H9 (cell line): ENCODE results near the gene MAPKAP1. TPM values are rescaled to one million over a fixed set of nuclear protein-coding genes. Genes with fewer than 3 reads are reported as not detected.
A peak's percentile ranks its signal among the peaks of the same experiment; 100 is the strongest.

ENCODE experiments used
- DNase-seq: peaks from one replicate; pipeline ENCODE4 v3.0.0-alpha.2; 2017
- H2AFZ ChIP-seq: one replicate; pipeline ENCODE4 v1.6.1; 2013; ENCODE audit warnings: mild to moderate bottlenecking, low read length, control low read depth, moderate library complexity
- H2AK5ac ChIP-seq: 2 replicates; pipeline ENCODE4 v1.6.1; 2013; ENCODE audit warnings: low read length, control low read depth, mixed read lengths; ENCODE audit not compliant: insufficient read length
- H2BK120ac ChIP-seq: one replicate; pipeline ENCODE4 v1.6.1; 2013; ENCODE audit warnings: low read depth, mild to moderate bottlenecking, low read length, control low read depth, inconsistent platforms; ENCODE audit not compliant: poor library complexity, severe bottlenecking
- H2BK12ac ChIP-seq: 2 replicates; pipeline ENCODE4 v1.6.1; 2013; ENCODE audit warnings: low read length, control low read depth, mixed read lengths, low read depth; ENCODE audit not compliant: insufficient read length
- H2BK15ac ChIP-seq: 2 replicates; pipeline ENCODE4 v1.6.1; 2013; ENCODE audit warnings: low read depth, low read length, control low read depth
- H2BK20ac ChIP-seq: one replicate; pipeline ENCODE4 v1.6.1; 2013; ENCODE audit warnings: low read depth, mild to moderate bottlenecking, low read length, control low read depth, inconsistent platforms; ENCODE audit not compliant: poor library complexity, severe bottlenecking
- H2BK5ac ChIP-seq: 2 replicates; pipeline ENCODE4 v1.6.1; 2013; ENCODE audit warnings: low read length, control low read depth, mixed read lengths; ENCODE audit not compliant: insufficient read length
- H3K14ac ChIP-seq: 2 replicates; pipeline ENCODE4 v1.6.1; 2013; ENCODE audit warnings: low read length, control low read depth; ENCODE audit not compliant: insufficient read depth
- H3K18ac ChIP-seq: 2 replicates; pipeline ENCODE4 v1.6.1; 2013; ENCODE audit warnings: low read depth, mild to moderate bottlenecking, mixed read lengths, low read length, control low read depth; ENCODE audit not compliant: insufficient read length
- H3K23ac ChIP-seq: 2 replicates; pipeline ENCODE4 v1.6.1; 2013; ENCODE audit warnings: low read length, control low read depth, mixed read lengths, low read depth; ENCODE audit not compliant: insufficient read length
- H3K23me2 ChIP-seq: 2 replicates; pipeline ENCODE4 v1.6.1; 2013; ENCODE audit warnings: low read depth, mild to moderate bottlenecking, mixed read lengths, low read length, control low read depth; ENCODE audit not compliant: insufficient read length, poor library complexity, severe bottlenecking
- H3K27ac ChIP-seq: 2 replicates; pipeline ENCODE4 v1.5.1; 2013; ENCODE audit warnings: low read length, control low read depth, mixed read lengths, low read depth; ENCODE audit not compliant: insufficient read length
- H3K27me3 ChIP-seq: 2 replicates; pipeline ENCODE4 v1.6.1; 2013; ENCODE audit warnings: low read length, control low read depth, inconsistent platforms; ENCODE audit not compliant: insufficient read depth
- H3K4ac ChIP-seq: 2 replicates; pipeline ENCODE4 v1.6.1; 2013; ENCODE audit warnings: low read depth, mild to moderate bottlenecking, control low read depth, inconsistent platforms, low read length, moderate library complexity
- H3K4me1 ChIP-seq: 2 replicates; pipeline ENCODE4 v1.6.1; 2013; ENCODE audit warnings: low read length, control low read depth, inconsistent platforms; ENCODE audit not compliant: insufficient read depth
- H3K4me2 ChIP-seq: 2 replicates; pipeline ENCODE4 v1.6.1; 2013; ENCODE audit warnings: low read length, control low read depth, mixed read lengths; ENCODE audit not compliant: insufficient read length, insufficient read depth
- H3K56ac ChIP-seq: 2 replicates; pipeline ENCODE4 v1.6.1; 2013; ENCODE audit warnings: low read depth, mild to moderate bottlenecking, mixed read lengths, low read length, control low read depth; ENCODE audit not compliant: insufficient read length
- H3K79me1 ChIP-seq: 2 replicates; pipeline ENCODE4 v1.6.1; 2013; ENCODE audit warnings: low read depth, mild to moderate bottlenecking, moderate library complexity, low read length, control low read depth, inconsistent platforms; ENCODE audit not compliant: insufficient read depth, poor library complexity, severe bottlenecking
- H3K79me2 ChIP-seq: 2 replicates; pipeline ENCODE4 v1.6.1; 2013; ENCODE audit warnings: low read length, control low read depth, inconsistent platforms; ENCODE audit not compliant: insufficient read depth
- H3K9ac ChIP-seq: 2 replicates; pipeline ENCODE4 v1.6.1; 2013; ENCODE audit warnings: low read length, control low read depth, mixed read lengths; ENCODE audit not compliant: insufficient read length; ENCODE audit errors: extremely low read depth
- H3K9me3 ChIP-seq: one replicate; pipeline ENCODE4 v1.6.1; 2013; ENCODE audit warnings: low read depth, low read length, inconsistent platforms; ENCODE audit not compliant: control insufficient read depth
- H3T11ph ChIP-seq: one replicate; pipeline ENCODE4 v1.6.1; 2013; ENCODE audit warnings: mild to moderate bottlenecking, low read length, control low read depth, inconsistent platforms
- H4K20me1 ChIP-seq: one replicate; pipeline ENCODE4 v1.6.1; 2013; ENCODE audit not compliant: control insufficient read depth, insufficient read length, insufficient read depth
- H4K5ac ChIP-seq: 2 replicates; pipeline ENCODE4 v1.6.1; 2013; ENCODE audit warnings: low read depth, mild to moderate bottlenecking, mixed read lengths, low read length, control low read depth; ENCODE audit not compliant: insufficient read length
- H4K8ac ChIP-seq: replicated peaks from 2 replicates; pipeline ENCODE4 v1.6.1; 2013; ENCODE audit warnings: low read length, control low read depth, mixed read lengths, low read depth; ENCODE audit not compliant: insufficient read length
- H4K91ac ChIP-seq: 2 replicates; pipeline ENCODE4 v1.6.1; 2013; ENCODE audit warnings: low read depth, mild to moderate bottlenecking, moderate library complexity, mixed read lengths, low read length, control low read depth; ENCODE audit not compliant: insufficient read length
- H3K27ac Mint-ChIP-seq, 3 experiments: 2 replicates in 2 of 3; 3 replicates in 1 of 3; pipeline ENCODE4 v1.8.0; 2020 to 2021; ENCODE audit warnings: mixed read lengths in 3 of 3, mild to moderate bottlenecking in 1 of 3, moderate library complexity in 1 of 3
- H3K27me3 Mint-ChIP-seq: 2 replicates; pipeline ENCODE4 v1.8.0; 2021; ENCODE audit warnings: low read depth, mild to moderate bottlenecking, moderate library complexity, mixed read lengths
- H3K36me3 Mint-ChIP-seq, 3 experiments: 2 replicates in 2 of 3; 3 replicates in 1 of 3; pipeline ENCODE4 v1.8.0; 2020 to 2021; ENCODE audit warnings: low read depth in 3 of 3, mixed read lengths in 3 of 3; ENCODE audit not compliant: insufficient read depth in 1 of 3
- H3K4me1 Mint-ChIP-seq, 2 experiments: 2 replicates each; pipeline ENCODE4 v1.8.0; 2020; ENCODE audit warnings: mixed read lengths in 2 of 2
- H3K4me3 Mint-ChIP-seq, 2 experiments: 2 replicates in 1 of 2; 3 replicates in 1 of 2; pipeline ENCODE4 v1.8.0; 2020 to 2021; ENCODE audit warnings: mild to moderate bottlenecking in 2 of 2, mixed read lengths in 2 of 2, moderate library complexity in 1 of 2
- H3K9me3 Mint-ChIP-seq, 2 experiments: 2 replicates in 1 of 2; 3 replicates in 1 of 2; pipeline ENCODE4 v1.8.0; 2020; ENCODE audit warnings: mild to moderate bottlenecking in 2 of 2, mixed read lengths in 2 of 2, moderate library complexity in 1 of 2
- CTCF ChIP-seq: fragments of 200-600 bp; sonication (generic); conservative IDR thresholded peaks from 3 replicates; pipeline ENCODE4 v1.8.0; 2021; ENCODE audit warnings: antibody characterized with exemption, mild to moderate bottlenecking
- WGBS: extraction: QIAGEN DNeasy Blood & Tissue Kit; methylation state at CpG from one replicate; pipeline ENCODE4 v1.1.7; 2013; ENCODE audit warnings: missing lambda C conversion rate, low lambda C conversion rate, mixed read lengths; ENCODE audit not compliant: insufficient read length; ENCODE audit errors: extremely low coverage; 5-methylcytosine and 5-hydroxymethylcytosine counted together
- total RNA-seq: library from RNA; stranded (reverse); gene quantifications from 2 replicates; pipeline ENCODE4 v1.2.1, GENCODE V29; 2021

The MAPKAP1 gene
- total RNA-seq, 1 experiment from 2014 or later = 97.0 TPM

GRCh38 chr9:125745682-125746016 lies 38.6 kb upstream of the MAPKAP1 start:
- no peak overlapping the region for H2AFZ ChIP-seq
- no peaks in the 10 kb centered on the region for H3K79me2 ChIP-seq
- DNase-seq = no peak
- Mint-ChIP-seq H3K4me1 (peaks cover 27 to 33% of the 10 kb centered on the region in 2 experiments), H3K27ac (peak overlapping the region in 1 of 3 experiments; percentile 22; a peak in 1 of 7 replicates), H3K36me3 (peaks cover 7 to 10% (median 9%) of the 10 kb centered on the region in 3 experiments; a peak in 6 of 7 replicates), H3K9me3 (no peaks in the 10 kb centered on the region; a peak in 1 of 5 replicates), H3K27me3 (peaks cover 15% of the 10 kb centered on the region), H3K4me3 (peak overlapping the region; percentile 73 to 86)
- no peak overlapping the region for H3K9ac ChIP-seq
- no peak overlapping the region for H3K18ac ChIP-seq
- H2BK120ac ChIP-seq = no peak overlapping the region
- H3K79me1 ChIP-seq = no peaks in the 10 kb centered on the region
- H2BK15ac ChIP-seq = no peak overlapping the region
- H3K27me3 ChIP-seq = 0 out of 2 replicates have a peak, but pooled peaks cover 1% of the 10 kb centered on the region
- H3T11ph ChIP-seq = no peak overlapping the region
- no peak overlapping the region for H2BK20ac ChIP-seq
- no peak overlapping the region for H4K91ac ChIP-seq
- no peak overlapping the region for H2BK12ac ChIP-seq
- no peak for TF ChIP-seq CTCF
- no peak overlapping the region for H3K23ac ChIP-seq
- no peak overlapping the region for H4K5ac ChIP-seq
- H2BK5ac ChIP-seq = no peak overlapping the region
- H3K23me2 ChIP-seq = peaks cover 16% of the 10 kb centered on the region
- no peak overlapping the region for H3K27ac ChIP-seq
- H2AK5ac ChIP-seq = no peak overlapping the region
- H3K4me2 ChIP-seq = peak overlapping the region; percentile 59
- WGBS = no CpG with 5 or more reads among the region's 6 CpGs
- no peak overlapping the region for H4K8ac ChIP-seq
- H3K14ac ChIP-seq = no peak overlapping the region
- no peak overlapping the region for H3K56ac ChIP-seq
- H3K4ac ChIP-seq = no peak overlapping the region
- no peaks in the 10 kb centered on the region for H3K9me3 ChIP-seq
- H3K4me1 ChIP-seq = peaks cover 4% of the 10 kb centered on the region; the same call in 1 of the 2 replicates
- no peaks in the 10 kb centered on the region for H4K20me1 ChIP-seq
